HG02970 (cell line): ENCODE data around the gene PRR14.
"Not testable (repeated sequence)": the region's sequence is repeated elsewhere in the genome, so short reads cannot be mapped to it uniquely, and the experiment has no call there.

Experiments
- ATAC-seq: cut with Tn5 transposase; IDR thresholded peaks from one replicate; pipeline ENCODE4 v1.9.1; 2021; ENCODE audit warnings: mild to moderate bottlenecking, moderate library complexity, moderate number of reproducible peaks; ENCODE audit not compliant: unreplicated experiment, low FRiP score

The PRR14 gene

DNA sequence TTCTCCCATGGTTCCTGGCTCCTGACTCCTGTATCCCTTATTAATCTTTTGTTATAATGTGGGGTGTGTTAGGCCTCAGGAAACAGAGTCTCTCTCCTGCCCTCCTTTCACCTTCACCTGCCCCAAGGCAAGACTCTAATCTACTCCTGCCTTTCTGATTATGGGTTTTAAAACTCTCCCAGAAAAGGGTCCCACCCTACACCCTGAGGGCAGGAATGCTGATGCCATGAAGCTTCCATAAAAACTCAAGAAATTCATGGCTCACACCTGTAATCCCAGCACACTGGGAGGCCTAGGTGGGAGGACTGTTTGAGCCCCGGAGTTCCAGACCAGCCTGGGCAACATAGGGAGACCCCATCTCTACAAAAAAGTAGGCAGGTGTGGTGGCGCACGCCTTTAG lies 29.6 kb downstream of the PRR14 start:
- ATAC-seq, result no peak

DNA sequence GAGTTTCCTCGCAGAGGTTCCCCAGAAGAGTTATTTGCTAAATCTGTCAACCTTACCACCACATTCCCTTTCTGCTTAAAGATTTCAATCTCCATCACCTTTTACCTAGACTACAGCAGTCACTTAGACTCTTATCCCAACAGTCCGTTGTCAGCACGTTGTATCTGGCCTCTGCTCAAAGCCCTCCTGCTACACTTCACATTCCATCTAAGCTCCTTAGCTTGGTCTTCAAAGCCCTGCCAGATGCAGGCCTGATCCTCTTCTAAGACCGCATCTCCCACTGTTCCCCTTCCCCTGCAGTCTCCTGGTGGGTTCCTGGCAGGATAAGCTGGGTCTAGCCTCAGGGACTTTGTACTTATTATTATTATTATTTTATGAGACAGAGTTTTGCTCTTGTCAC lies 37.9 kb downstream of the PRR14 start:
- ATAC-seq, result no peak

DNA sequence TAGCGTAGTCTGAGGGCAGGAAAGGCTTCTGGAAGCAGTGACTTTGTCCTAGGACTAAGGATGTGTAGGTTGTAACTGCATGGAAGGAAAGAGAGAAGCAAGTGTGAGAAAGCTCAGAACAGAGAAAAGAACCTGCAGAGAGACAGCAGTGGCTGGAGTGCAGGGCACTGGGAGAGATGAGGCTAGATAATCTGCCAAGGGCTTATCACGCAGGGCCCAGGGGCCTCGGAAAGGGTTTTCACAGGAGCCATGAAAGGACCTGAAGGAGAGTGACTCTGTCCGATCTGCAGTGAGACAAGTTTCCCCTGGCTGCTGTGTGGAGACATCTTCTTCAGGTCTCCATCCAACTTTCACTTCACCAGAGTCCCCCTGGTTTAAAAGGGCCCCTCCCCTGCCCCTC lies 41.1 kb downstream of the PRR14 start:
- ATAC-seq, result no peak

DNA sequence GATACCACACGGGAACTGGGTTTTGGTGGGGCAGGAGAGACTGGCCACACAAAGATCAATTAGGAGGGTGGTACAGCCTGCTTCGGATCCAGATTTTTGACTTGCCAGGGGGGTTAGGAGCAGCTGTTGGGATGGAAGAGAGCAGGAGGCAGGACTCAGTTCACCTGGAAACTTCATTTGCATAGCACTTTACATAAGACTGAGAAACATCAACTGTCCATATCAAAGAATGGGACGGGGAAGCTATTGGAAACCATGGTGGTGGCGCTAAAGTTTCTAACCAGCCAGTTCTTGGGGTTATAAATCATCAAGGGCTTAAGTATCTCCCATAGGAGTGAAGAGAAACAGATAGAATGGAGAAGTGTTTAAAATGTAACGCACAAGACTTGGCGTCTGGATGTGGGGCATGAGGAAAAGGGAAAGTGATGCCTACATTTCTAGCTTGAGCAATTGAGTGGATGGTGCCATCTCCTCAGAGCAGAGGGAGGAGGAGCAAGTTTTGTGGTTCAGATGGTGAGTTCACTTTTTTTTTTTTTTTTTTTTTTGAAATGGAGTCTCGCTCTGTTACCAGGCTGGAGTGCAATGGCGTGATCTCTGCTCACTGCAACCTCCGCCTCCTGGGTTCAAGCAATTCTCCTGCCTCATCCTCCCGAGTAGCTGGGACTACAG lies 41.8 kb downstream of the PRR14 start:
- ATAC-seq, result no peak

DNA sequence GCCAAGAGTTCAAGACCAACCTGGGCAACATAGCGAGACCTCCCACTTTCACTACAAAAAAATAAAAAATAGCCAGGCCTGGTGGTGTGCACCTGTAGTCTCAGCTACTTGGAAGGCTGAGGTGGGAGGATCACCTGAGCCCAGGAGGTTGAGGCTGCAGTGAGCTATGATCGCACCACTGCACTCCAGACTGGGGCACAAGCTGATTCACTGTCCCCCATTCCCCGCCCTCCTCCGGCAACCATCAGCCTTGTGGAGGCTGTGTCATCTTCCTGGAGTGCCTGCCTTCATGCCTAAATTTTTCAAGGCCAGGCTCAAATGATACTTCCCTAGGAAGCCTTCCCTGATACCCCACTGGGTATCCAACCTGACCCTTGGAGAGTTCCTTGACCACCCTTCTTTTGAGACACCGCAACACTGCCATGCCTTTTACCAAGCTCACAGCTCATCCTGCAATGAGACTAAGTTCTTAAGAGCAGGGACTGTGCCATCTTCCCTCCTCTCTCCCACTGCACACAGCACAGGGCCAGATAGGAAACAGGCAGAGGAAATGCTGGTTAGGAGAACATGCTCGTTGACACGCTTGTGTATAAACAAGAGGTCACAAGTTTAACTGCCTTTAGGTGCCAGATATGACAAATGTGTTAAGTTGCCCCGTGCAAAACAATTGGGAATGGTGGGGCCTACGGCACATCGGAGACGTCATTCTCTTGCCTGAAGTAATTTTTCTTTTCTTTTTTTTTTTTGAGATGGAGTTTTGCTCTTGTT lies 44.4 kb downstream of the PRR14 start:
- no peak for ATAC-seq

DNA sequence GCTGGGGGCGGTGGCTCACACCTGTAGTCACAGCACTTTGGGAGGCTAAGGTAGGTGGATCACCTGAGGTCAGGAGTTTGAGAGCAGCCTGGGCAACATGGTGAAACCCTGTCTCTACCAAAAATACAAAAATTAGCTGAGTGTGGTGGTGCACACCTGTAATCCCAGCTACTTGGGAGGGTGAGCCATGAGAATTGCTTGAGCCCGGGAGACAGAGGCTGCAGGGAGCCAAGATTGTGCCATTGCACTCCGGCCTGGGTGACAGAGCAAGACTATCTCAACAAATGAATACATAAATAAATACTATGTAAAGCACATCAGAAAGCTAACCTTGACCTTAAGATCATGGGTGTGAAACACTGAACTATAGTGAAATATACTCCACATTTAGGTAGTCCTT lies 45.9 kb downstream of the PRR14 start:
- not testable (repeated sequence) for ATAC-seq

DNA sequence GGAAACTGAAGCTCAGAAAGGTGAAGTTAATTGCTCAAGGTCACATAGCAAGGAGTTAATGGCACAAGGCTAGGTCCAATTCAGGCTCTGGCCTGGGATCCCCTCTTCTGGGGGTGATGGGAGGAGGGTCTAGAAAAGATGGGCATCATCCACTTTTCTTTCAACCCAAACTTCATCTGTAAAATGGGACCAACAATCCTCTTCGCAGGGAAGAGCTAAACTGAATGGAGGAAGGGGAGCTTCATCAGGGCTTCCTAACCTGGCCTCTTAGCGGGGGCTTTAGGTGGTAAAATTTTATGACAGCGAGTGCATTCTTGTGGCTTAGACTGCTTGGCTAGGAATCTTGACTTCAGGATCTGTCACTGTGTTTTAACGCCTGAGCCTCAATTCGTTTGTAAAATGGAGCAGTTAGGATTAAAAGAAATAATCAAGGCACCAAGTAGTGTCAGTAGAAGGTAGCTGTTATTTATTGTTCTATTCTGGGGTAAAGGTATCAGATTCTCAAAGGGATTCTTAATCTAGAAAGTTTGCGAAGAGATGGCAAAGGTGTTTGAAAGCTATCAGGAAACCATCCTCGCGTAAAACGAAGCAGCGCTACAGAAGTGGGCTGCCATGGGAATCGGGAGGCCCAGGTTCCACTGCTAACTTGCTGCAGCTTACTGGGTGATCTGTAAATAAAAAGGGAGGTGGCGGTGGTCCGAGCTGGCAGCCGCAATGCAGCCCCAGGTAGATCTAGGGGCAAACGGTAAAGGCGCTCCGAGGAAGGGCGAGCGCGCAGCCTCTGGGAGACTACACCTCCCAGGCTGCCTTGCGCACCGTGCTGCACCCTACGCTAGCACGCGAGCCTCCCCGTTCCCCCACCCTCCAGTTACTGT lies 46.7 kb downstream of the PRR14 start:
- peak; percentile 85 for ATAC-seq

DNA sequence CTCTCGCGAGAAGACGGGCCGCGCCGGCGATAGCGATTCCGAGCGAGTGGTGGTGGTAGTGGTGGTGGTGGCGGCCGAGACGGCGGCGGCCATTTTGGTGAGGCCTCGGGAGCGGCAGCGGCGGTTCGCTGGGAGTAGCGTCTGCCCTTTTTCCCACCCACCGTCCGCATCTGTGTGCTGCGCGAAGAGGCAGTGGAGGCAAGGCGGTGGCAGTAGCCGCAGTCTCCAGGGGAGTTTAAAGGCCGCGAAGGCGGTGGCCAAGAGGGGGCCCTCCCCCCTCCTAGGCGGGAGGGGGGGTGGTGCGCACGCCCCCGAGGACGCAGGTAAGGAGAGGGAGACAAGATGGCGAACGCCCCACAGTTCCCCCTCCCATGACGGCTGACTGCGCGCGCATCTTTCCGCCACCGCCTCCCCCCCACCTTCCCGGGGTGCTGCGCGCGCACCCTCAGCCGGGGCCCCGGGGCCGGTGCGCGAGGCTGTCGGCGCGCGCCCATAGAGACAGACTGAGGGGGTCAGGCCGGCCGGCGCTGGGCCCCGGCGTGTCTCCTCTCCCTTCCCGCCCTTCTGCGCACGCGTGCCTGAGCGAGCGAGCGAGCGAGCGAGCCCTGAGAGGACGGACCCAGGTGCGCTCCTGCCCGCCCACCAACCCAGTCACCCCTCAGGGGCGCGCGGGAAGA lies 47.5 kb downstream of the PRR14 start:
- ATAC-seq, result peak; percentile 82

DNA sequence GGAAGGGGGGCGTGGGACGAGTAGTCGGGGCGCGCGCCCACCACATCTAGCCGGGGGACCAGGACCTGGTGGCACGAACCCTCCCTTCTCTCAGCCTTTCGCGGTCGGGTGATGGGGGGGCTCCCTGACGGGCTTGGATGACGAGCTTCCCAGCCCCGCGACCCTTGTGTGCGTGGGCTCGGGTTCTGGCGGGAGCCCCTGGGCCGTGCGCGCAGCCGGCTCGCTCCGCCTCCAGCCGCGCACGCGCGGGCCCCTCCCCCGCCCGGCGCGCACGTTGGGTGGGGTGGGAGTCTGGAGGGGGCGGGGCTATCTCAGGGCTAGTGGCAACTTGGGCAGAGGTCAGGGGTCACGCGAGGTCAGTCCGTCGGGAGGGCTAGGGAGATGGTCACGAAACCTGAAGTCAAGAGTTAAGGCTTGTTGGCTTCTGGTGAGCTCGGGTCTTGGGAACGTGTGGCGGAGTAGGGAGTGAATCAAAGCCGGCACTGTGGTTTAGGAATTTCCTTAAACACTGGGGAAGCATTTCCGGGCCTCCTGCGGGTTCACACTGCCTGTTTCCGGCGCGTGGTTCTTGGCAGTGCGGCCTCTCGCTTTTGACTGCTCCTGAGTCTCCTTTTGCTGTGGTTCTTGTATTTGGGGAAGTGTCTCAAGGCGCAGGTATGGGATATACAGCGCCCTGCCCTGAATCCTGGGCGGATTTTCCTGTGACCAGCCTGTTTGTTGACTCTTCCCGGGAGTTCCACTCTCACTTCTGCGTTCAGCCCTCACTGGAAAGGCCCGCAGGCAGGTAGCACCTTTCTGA lies 48.3 kb downstream of the PRR14 start, which contains the start of gene SRCAP:
TSS of gene SRCAP (plus strand) at position 356 of the 799 bp plus-strand sequence. CDS start 1,654 bp downstream, outside the sequence.
- peak; percentile 24 for ATAC-seq

DNA sequence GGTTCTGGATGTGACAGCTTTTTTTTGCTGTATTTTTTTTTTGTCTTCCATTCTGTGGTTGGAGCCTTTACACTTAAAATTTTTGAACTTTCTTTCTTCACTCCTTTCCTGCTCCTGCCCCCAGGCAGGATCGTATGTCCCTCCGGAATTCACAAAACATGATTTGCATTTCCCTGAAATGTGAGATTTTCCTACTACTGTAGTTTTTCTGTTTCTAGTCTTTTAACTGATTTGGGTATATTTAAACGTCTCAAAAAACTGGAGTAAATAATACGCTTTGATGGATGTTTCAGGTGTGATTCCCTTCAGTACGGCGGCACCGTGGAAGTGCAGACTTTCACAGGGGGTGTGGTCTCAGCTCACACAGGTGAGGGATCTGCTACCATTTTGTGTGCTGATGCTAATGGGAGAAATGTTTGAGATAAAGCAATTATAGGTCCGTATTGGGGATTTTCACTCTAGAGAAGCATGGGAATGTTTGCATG lies 48.9 kb downstream of the PRR14 start:
- ATAC-seq, result no peak

DNA sequence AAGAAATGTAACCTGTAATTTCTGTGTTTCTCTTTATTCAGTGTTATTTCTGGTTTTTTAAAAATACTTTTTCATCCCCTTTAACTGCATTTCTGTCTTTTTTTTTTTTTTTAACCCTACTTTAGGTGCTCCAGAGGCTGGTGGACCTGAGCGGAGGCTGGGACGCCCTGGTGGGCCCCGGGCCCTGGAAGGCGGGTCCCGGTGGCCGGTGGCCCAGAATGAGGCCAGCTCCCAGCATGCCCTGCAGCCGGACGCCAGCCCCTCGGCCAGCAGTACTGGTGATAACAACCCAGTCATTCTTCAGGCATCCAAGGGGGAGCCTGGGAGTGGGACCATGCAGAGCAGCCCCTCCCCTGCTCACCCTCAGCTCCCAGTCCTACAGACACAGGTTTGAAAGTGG lies 49.7 kb downstream of the PRR14 start:
- no peak for ATAC-seq

DNA sequence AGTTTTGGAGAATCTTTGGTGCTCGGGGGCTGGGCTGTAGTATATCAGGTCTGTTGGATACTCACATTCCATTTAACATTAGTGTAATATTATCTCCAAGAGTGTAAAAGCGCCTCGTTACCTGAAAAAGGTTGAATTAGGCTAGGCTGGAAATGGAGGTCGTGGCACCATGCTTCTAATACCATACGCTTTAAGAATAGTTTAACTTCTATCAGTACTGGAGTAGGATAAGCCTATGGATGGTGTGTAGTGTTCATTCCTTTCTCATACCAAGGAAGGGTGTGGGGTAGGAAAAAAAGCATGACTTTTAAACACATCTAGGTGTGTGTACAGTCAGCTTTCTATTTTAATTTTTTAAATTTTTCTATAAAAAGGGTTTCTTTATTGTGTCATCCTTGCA lies 50.2 kb downstream of the PRR14 start:
- no peak for ATAC-seq

DNA sequence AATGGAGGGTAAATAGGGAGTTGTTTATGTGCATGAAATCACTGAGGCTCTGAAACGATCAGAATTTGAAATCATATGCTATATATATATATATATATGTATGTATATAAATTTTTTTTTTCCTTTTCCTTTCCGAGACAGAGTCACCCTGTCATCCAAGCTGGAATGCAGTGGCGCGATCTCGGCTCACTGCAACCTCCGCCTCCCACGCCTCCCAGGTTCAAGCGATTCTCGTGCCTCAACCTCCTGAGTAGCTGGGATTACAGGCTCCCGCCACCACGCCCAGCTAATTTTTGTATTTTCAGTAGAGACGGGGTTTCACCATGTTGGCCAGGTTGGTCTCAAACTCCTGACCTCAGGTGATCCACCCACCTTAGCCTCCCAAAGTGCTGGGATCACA lies 52.3 kb downstream of the PRR14 start:
- ATAC-seq, result not testable (repeated sequence)

DNA sequence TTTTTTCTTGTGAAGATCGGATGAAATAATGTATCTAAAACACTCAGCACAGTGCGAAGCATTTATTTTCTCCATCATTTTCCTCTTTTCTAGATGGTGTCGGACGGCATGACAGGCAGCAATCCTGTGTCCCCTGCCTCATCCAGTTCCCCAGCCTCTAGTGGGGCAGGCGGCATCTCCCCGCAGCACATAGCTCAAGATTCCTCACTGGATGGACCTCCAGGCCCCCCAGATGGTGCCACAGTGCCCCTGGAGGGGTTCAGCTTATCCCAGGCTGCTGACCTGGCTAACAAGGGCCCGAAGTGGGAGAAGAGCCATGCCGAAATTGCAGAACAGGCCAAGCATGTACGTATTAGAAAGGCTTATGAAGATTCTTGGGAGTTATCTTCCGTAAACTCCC lies 53.2 kb downstream of the PRR14 start:
- ATAC-seq, result no peak
